NCI-H146 treated with DMSO at 0.1 percent for 48 hours (cell line): ENCODE measurements around the gene DPP7.

Experiments used
- DNase-seq: peaks from one replicate; lab custom pipeline; 2025; ENCODE audit not compliant: unreplicated experiment; lab: John Stamatoyannopoulos, UW

DPP7 gene

DNA sequence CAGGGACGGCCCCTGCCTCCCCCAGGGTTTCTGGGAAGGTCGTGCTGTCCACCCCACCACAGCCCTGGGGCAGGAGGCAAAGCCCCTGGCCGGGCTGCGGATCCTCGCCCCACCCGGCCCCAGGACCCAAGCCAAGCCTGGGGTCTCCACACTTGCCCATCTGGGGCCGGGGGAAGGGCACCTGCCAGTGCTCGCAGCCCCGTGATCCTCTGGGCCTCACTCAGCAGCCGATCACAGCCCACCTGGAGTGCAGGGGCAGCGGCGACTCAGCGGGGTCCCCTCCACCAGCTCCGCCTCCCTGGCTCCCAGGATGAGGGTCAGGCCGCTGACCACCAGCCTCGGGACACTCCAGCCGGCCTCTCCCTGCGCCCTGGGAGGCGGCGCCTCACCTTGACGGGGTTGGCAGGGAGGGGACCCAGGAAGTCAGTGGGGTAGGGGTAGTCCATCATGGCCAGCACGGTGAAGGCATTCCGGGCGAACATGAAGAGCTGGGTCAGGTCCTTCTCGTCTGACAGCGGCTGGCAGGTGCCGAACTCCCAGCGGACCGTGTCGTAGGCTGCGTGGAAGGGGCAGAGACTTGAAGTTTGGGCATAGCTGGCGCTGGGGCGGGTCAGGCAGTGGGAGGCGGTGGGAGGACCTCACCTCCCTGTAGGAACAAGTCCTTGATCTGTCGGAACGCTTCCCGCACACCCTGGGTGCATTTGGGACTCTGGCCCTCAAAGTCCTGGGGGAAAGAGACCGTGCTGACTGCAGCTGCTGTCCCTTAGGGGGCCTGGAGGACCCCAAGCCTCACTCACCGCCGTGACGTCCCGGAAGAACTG is 1.8 kb downstream of the DPP7 start:
- no peak for DNase-seq

DNA sequence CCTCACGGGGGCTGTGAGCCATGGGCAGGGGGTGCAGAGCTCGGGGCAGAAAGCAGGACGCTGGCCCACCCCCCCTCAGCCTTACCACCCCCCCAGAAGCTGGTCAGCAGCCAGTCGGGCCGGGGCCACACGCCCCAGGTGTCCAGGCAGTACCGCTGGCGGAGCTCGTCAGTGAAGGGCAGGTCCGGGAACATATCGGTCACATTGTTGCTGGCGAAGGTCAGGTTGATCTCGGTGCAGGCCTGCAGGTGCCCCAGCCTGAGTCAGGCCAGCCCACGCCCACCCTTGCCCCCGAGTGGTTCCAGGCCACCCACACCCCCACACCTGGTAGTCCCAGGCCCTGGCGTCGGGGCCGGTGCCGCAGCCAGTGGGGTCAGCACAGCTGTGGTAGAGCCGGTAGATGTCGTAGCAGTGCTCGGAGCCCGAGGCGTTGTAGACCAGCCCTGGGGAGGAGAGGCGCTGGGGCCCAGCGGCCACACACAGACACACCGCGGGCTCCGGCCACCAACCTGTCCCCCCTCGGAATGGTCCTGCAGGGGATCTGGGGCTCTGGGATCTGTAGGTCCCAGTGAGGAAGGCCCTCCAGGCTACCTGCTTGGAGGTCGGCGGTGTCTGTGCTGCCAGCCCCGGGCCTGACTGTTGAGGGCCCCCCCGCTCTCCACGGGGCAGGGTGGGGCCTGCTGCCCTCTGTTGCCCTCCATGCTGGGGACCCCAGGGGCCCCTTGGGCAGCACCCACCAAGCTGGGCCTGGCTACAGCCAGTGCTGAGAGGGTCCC is 2.6 kb downstream of the DPP7 start:
- DNase-seq: no peak

DNA sequence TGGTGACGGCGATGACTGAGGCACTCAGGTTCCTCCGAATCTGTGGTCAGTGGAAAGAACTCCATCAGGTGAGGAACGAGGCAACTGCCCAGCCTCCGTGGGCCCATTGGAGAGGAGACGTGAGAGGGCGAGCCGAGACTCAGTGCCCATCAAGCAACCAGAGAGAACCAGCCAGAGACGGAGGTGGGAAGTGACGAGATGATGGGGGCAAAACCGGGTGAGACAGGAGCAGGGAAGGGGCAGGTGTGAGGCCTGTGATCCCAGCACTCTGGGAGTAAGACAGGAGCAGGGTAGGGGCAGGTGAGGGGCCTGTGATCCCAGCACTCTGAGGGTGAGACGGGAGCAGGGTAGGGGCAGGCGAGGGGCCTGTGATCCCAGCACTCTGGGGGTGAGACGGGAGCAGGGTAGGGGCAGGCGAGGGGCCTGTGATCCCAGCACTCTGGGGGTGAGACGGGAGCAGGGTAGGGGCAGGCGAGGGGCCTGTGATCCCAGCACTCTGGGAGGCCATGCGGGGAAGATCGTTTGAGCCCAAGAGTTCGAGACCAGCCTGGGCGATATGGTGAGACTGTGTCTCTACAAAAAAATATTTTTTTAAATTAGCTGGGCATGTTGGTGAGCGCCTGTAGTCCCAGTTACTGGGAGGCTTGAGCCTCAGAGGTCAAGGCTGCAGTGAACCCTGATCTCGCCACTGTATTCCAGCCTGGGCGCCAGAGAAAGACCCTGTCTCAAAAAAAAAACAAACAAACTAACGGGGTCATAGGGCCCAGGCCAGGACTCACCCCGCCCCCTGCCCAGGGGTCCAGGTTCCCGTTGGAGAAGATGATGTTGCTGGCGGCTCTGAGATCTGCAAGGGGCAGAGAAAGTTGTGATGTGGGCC is 3.4 kb downstream of the DPP7 start:
- no peak for DNase-seq

DNA sequence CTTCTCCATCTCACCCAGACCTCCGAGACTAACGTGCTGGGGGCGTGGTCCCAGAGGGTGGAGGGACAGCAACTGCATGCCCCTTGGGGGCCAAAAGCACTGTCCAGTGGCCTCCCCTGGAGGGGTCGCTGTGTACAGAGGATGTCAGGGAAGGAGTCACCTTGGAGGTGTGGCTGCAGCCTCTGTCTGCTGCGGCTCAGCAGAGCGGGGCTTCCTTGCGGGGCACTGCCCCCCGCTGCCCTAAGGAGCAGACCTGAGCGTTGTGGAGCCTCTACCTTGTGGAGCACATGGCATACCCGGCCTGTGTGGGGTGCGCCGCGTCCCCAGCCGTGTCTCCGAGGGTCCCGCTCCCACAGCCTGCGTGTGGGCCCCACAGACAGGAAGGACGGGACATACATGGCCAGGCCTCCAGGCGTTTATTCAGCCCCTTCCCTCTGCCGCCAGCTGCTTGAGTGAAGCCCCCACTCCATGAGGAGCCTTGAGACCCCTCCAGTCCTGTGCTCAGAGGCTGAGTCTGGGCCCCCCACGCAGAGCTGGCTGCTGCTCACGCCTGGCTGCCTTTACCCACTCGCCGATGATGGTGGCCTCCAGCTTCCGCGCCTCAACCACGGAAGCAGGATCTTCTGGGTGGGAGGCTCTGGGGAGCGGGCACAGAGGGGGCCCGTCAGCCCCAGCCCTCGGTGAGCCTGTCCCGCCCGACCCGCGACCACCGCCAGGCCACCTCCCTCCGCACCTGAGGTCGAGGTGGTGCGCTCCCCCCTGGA is 4.2 kb downstream of the DPP7 start:
- DNase-seq: no peak

DNA sequence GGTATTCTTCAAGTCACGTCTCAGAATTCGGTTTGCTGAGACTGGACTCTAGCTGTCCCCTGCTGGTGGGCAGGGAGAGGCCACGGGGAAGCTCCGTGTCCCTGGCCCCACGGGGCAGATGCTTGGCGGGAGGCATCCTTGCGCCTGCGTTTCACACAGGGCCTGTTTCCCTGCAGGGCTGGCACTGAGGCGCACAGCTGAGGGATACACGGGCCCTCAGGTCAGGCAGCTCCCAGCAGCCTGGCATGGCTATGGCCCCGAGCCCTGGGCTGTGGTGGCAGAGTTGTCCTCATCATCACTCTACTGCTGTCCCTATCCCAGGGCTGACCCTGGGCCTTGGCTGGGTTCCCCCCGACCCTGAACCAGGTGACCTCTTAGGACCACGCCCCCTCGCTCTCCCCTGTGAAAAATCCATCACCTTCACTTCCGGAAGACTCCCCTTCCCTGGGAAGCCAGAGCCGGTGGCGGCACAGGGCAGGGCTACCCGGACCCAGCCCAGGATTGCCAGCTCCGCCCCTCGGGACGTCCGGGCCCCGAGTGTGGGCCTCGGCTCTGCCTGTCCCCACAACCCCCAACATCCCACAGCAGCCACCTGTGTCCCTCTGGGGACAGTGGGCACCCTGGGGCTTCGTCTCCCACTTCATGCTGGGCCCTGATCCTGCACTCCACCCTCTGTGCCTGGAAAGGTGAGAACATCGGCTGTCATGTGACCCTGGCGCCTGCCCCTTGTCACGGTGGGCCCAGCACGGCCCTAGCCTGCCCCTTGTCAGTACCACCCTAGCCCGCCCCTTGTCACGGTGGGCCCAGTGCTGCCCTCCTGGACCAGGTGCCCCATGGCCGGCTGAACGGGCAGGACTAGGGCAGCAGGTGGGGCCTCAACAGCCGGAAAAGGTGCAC is 5.0 kb downstream of the DPP7 start:
- no peak for DNase-seq

DNA sequence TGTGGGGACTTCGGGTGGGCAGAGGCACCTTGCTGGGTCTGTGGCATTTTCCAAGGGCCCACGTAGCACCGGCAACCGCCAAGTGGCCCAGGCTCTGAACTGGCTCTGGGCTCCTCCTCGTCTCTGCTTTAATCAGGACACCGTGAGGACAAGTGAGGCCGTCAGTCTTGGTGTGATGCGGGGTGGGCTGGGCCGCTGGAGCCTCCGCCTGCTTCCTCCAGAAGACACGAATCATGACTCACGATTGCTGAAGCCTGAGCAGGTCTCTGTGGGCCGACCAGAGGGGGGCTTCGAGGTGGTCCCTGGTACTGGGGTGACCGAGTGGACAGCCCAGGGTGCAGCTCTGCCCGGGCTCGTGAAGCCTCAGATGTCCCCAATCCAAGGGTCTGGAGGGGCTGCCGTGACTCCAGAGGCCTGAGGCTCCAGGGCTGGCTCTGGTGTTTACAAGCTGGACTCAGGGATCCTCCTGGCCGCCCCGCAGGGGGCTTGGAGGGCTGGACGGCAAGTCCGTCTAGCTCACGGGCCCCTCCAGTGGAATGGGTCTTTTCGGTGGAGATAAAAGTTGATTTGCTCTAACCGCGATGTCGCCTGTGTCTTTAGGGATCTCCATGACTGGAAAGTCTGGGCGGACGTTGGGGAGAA is 5.8 kb downstream of the DPP7 start:
- DNase-seq: no peak

DNA sequence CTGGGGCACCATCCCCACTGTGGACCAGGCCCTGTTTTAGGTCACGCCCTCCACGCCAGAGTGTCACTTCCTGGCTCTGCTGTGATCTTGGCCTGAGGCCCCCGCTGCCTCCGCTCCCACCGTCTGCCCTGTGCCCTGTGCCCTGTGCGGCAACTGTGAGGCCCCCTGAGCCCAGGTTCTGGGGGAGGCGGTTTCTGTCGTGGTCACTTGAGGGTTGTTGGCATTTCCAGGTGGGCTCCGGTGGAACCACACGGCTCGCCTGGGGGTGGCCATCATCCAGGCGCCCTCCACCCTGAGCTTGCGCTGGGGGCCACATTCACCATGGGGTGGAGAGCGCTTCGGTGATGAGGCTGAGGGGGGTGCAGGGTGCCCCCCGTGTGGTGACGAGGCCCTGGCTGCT is 6.6 kb downstream of the DPP7 start:
- DNase-seq: no peak

DNA sequence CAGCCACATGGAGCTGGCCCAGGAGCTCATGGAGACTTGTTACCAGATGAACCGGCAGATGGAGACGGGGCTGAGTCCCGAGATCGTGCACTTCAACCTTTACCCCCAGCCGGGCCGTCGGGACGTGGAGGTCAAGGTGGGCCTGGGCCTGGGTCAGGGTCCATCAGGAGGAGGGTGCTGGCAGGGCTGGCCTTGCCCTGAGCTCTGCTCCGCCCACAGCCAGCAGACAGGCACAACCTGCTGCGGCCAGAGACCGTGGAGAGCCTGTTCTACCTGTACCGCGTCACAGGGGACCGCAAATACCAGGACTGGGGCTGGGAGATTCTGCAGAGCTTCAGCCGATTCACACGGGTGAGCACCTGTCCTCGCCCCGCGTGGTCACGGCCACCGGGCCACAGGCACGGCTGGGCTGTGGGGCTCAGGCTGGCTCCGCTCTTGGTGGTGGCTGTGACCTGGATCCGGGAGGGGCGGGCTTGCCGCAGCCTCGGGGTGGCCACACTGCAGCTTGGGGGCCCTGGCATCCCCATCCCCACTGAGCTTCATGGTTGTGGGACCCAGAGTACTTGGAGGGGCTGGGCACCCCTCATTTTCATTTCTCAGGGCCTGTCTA is 7.1 kb downstream of the DPP7 start:
- no peak for DNase-seq

DNA sequence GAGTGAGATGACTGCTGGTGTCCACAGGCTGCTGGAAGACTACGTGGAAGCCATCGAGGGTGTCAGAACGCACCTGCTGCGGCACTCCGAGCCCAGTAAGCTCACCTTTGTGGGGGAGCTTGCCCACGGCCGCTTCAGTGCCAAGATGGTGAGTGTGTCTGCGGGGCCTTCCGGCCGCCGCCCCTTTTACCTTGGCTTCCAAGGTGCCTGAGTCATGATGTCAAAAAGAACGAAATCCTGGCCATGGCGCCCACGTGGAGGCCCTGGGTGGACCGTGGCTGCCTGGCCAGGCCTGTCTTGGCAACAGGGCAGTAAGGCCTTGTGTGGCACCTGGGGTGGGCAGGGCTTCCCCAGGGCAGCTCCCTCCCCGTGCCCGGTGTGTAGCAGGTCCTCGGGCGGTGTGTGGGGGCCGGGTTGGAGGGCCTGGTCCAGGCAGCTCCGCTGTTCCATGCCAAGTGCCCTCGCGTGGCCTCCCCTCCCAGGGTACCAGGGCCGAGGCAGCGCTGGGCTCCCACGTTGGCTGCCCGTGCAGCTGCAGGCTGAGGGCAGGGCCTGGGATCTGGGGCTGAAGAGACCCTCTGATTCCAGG is 7.8 kb downstream of the DPP7 start:
- DNase-seq: no peak

DNA sequence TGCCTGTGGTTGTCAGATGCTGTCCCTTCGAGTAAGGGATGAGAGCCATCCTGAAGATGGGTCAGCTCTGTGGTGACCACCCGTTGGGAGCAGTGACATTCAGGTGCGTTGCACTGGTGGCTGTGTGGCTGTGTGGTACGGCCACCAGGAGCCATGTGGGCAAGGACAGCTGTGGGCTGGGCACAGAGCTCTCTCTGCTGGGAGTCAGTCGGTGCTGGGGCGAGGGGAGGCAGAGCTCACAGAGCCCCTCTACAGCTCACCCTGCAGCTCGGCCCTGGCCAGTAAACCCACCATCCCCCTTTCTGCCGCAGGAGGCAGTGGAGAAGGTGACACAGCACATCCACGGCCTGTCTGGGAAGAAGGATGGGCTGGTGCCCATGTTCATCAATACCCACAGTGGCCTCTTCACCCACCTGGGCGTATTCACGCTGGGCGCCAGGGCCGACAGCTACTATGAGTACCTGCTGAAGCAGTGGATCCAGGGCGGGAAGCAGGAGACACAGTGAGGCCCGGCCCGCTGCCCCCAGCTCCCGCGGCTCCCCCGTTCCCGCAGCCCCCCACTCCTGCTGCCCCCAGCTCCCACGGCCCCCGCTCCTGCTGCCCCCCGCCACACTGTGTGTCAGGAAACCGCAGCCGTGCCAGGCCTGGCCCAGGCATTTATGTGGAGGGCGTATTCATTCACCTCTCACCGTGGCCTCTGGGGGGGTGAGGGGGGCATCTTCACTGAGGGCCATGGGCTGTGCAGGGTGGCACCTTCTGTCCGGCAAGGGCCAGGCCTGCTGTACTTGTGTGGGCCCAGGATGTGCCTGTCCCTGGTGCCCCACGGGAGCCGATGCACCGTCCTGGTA is 8.5 kb downstream of the DPP7 start:
- DNase-seq: no peak

DNA sequence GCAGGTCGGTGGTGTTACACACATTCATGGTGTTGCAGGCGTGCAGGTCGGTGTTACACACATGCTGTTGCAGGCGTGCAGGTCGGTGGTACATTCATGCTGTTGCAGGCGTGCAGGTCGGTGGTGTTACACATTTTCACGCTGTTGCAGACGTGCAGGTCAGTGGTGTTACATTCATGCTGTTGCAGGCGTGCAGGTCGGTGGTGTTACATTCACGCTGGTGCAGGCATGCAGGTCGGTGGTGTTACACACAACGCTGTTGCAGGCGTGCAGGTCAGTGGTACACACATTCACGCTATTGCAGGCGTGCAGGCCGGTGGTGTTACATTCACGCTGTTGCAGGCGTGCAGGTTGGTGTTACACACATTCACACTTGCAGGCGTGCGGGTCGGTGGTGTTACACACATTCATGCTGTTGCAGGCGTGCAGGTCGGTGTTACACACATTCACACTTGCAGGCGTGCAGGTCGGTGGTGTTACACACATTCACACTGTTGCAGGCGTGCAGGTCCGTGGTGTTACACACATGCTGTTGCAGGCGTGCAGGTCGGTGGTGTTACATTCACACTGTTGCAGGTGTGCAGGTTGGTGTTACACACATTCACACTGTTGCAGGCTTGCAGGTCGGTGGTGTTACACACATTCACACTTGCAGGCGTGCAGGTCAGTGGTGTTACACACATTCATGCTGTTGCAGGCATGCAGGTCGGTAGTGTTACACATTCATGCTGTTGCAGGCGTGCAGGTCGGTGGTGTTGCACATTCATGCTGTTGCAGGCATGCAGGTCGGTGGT is 11.1 kb downstream of the DPP7 start:
- no peak for DNase-seq

DNA sequence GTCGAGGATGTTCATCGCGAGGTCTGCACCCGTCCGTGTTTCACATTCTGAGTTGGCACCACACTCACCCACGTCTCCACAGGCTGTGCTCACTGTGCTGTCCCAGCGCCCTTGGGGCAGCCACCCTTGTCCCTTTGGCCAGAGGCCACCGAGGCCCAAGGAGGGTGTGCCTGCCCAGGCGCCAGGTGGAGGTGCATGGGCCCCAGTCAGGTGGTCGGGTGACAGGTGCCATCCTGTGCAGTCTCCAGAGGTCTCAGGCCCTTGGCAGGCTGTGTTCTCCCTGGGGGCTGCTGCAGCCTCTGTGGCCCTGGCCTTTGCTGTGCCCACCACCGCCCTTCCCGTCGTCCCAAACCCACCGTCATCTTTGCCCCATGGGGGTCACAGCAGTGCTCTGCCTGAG is 15.3 kb downstream of the DPP7 start:
- no peak for DNase-seq

DNA sequence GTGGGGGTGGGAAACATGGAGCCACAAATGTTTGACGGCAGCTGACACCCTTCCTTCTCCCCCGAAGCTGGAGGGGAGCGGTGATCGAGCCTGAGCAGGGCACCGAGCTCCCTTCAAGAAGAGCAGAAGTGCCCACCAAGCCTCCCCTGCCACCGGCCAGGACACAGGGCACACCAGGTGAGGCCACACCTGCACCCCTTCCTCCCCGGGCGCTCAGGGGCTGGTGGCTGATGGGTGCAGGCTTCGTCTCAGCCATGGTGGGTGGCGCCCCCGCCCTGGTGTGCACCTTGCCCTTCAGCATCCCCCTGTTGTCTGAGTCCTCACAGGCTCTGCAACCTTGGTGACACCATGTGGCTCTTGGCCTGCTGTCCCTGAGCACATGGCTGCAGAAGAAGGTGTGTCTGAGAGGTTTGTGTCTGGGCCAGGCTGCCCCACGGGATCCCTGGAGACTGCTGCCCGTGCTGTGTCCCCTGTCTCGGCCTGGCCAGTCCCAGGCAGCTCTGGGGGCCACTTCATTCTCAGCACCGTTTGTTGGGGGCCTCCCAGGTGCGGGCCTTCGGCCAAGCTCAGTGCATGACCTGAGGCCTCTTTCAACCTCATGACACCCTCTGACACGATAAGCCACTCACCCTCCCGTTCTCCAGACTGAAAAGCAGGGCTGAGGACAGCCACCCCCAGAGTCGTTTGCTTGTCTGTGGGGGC is 16.6 kb downstream of the DPP7 start:
- DNase-seq: no peak

DNA sequence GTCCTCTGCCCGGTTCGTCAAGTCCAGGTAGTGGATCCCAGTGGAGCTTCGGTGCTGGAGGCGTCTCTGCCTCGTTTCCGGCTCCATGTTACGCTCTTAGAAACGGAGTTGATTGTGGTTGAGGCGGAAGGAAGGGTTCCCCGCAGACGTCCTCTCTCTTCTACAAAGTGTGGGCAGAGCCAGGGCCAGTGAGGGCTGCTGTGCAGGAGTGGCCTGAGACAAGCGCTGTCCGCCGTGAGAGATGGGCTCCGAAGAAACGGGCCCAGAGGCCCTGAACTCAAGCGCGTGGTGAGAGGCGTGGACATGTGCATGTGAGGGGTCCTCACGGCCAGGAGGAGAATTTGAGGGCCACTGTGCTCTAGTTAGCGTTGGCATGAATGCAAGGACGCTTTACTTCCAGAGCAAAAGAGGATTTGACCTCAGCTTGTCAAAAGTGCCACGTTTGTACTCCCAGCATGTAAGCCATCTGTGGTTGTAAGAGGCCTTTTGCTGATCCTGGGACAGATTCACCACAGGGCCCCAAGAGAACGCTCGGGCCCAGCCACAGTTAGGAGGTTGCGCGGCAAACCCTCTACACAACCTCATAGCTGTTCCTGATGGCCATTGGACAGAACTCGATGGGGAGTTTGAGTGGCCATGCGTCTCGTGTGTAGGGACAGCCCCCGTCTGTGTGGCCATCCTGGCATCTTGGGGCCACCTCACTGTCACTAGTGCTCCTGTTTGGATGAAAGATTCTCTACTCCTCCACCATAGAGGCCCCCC is 17.6 kb downstream of the DPP7 start:
- no peak for DNase-seq
